HCT116 (cell line): ENCODE data around the gene SELP.

Source experiments
- EZH2 ChIP-seq: fragments of 200-600 bp; sonication (generic); IDR thresholded peaks from 2 replicates; pipeline ENCODE4 v1.6.1; 2017; ENCODE audit warnings: antibody characterized with exemption, mixed run types
- FOSL1 ChIP-seq: IDR thresholded peaks from 2 replicates; pipeline ENCODE4 v1.6.1; 2012; ENCODE audit warnings: low read depth
- POLR2AphosphoS5 ChIP-seq: IDR thresholded peaks from 2 replicates; pipeline ENCODE4 v1.6.1; 2011; ENCODE audit warnings: mild to moderate bottlenecking, low read depth, low read length, moderate library complexity
- TCF7L2 ChIP-seq: IDR thresholded peaks from 2 replicates; pipeline ENCODE4 v1.7.0; 2011; ENCODE audit warnings: borderline replicate concordance, inconsistent platforms; ENCODE audit not compliant: insufficient read depth, insufficient read length; ENCODE audit errors: extremely low read depth
- ZNF274 ChIP-seq: fragments of 200-500 bp; sonication (Bioruptor generic); IDR thresholded peaks from 2 replicates; pipeline ENCODE4 v1.6.1; 2014; ENCODE audit warnings: mild to moderate bottlenecking, low read depth, low read length, inconsistent platforms
- TF ChIP-seq, protein P1 (sequence below), 3 experiments: fragments of 200-600 bp in 1 of 3; sonication (generic) in 1 of 3; IDR thresholded peaks in 2 of 3; conservative IDR thresholded peaks in 1 of 3; 2 replicates each; pipeline ENCODE4 v1.5.1; 2012 to 2017; ENCODE audit warnings: low read depth in 2 of 3, low read length in 2 of 3, antibody characterized with exemption in 1 of 3, borderline replicate concordance in 1 of 3, control low read depth in 1 of 3, mild to moderate bottlenecking in 1 of 3, mixed read lengths in 1 of 3, mixed run types in 1 of 3, moderate library complexity in 1 of 3; ENCODE audit not compliant: insufficient read depth in 1 of 3

DNA sequence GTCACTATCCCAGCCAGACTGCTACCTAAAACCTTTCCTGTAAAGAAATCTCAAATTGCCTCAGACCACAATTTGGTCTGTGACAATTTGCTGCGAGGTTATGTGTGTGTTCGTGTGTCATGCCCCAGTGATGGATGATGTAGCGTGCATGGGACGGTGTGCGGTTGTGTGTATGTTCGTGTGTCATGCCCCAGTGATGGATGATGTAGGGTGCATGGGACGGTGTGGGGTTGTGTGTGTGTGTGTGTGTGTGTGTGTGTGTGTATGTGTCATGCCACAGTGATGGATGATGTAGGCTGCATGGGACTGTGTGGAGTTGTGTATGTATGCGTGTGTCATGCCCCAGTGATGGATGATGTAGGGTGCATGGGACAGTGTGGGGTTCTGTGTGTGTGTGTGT, 9.4 kb downstream of the SELP start:
- TF ChIP-seq POLR2AphosphoS5, result no peak
- TF ChIP-seq FOSL1, result no peak
- no peak for TF ChIP-seq TCF7L2
- TF ChIP-seq, protein P1, sequence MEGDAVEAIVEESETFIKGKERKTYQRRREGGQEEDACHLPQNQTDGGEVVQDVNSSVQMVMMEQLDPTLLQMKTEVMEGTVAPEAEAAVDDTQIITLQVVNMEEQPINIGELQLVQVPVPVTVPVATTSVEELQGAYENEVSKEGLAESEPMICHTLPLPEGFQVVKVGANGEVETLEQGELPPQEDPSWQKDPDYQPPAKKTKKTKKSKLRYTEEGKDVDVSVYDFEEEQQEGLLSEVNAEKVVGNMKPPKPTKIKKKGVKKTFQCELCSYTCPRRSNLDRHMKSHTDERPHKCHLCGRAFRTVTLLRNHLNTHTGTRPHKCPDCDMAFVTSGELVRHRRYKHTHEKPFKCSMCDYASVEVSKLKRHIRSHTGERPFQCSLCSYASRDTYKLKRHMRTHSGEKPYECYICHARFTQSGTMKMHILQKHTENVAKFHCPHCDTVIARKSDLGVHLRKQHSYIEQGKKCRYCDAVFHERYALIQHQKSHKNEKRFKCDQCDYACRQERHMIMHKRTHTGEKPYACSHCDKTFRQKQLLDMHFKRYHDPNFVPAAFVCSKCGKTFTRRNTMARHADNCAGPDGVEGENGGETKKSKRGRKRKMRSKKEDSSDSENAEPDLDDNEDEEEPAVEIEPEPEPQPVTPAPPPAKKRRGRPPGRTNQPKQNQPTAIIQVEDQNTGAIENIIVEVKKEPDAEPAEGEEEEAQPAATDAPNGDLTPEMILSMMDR (IDR thresholded peaks at IDR 0.05 in 2 of 3, conservative IDR thresholded peaks at IDR 0.05 in 1 of 3; ENCODE audit: borderline replicate concordance in 1 of 3, insufficient read depth in 1 of 3, low read depth in 2 of 3, low read length in 2 of 3), result no peak
- no peak for TF ChIP-seq EZH2
- TF ChIP-seq ZNF274, result no peak
